Stimulated activated CD8-positive, alpha-beta memory T cell treated with anti-CD3 and anti-CD28 coated beads, Interleukin-15, amount 100 ng/mL, for 1 hour (primary cell): ENCODE data around the gene IQCF5.
"Not testable (repeated sequence)": the region's sequence is repeated elsewhere in the genome, so short reads cannot be mapped to it uniquely, and the experiment has no call there.

Source experiments
- DNase-seq: peaks from one replicate; pipeline ENCODE4 v3.0.0-alpha.2; 2020; ENCODE audit warnings: low read depth

Gene IQCF5

DNA sequence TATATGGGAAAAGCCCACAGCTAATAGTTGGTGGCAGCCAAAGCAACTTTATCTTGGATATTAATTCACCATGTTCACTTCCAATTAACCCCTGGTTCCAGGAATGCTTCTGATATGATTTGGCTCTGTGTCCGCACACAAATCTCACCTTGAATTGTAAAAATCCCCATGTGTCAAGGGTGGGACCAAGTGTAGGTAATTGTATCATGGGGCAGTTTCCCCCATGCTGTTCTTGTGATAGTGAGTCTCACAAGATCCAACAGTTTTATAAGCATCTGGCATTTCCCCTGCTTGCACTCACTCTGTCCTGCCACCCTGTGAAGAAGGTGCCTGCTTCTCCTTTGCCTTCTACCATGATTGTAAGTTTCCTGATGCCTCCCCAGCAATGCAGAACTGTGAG lies 6.5 kb downstream of the IQCF5 start:
- not testable (repeated sequence) for DNase-seq

DNA sequence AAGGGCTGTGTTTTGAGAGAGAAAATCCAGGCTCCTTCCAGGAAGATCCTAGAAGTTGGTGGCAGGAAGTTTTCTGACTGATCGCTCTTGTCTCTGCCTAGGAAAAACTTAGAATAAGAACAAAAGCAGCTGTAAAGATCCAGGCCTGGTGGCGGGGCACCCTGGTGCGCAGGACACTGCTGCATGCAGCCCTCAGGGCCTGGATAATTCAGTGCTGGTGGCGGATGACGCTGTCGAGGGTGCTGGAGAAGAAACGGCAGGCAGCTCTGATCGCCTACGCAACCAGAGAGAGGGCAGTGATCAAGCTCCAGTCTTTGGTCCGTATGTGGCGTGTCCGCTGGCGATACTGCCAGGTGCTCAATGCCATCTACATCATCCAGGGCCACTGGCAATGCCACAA lies 12.5 kb downstream of the IQCF5 start:
- DNase-seq, result no peak

- DNase-seq, result no peak
These were observed 14.4 kb downstream of the IQCF5 start, which contains the start of gene IQCF2 for GRCh38 chr3:51860703-51861665. IQCF2 (plus strand) TSS chr3:51861615; CDS start chr3:51861667, 52 bp downstream.

DNA sequence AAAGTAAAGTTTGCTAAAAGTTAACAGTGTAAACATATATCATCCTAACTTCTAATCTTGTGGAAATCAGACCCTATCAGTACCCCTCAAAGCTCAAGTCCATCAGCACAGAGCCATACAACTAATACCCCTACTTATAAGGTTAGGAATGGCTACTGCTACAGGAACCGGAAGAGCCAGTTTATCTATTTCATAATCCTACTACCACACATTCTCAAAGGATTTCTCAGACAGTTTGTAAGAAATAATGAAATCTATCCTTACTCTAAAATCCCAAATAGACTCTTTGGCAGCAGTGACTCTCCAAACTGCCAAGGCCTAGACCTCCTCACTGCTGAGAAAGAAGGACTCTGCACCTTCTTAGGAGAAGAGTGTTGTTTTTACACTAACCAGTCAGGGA lies 20.0 kb downstream of the IQCF5 start:
- DNase-seq, result not testable (repeated sequence)

GRCh38 chr3:51845129-51845528 lies 30.3 kb downstream of the IQCF5 start:
- no peak for DNase-seq

DNA sequence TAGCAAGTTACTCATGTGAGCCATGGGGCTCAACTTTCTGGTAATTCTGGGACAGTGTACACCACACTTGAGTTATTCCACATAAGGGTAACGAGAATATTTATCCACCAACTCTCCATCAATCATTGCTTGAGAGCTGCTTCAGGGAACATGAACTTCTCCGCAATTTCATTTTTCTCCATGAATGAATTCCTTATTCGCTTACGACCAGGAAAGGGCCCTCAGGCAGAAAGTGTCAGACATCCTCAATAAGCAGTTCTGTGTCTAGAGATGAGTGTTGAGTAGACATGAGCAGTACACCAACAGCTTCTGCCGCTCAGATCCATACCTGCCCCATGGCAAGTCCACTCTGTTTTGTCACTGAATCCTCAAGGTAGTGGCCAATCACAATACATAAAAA lies 38.8 kb downstream of the IQCF5 start:
- no peak for DNase-seq

DNA sequence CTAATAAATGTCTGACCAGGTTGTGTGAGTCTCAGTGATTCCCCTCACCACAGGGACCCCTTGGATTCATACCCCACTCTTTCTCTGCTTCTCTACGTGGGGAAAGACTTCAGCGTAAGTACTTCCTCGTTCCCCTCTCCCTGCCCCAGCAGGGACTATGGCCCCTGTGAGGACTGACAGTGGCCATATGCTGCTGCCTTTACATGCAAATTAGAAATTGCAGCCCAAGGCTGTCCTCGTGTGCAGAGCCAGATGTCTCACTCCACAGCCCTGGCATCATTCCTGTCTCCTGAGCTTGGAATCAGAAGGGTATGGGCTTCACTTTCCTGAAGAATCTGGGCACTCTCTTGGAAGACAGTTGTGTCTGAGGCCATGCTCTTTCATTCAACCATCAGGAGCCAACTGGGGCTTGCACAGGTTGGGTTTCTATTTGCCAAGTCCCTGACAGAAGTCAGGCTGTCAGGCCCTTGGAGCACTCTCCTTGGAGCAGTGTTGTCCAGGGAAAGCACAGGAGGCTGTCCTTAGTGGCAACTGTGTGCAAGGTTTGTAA lies 44.5 kb downstream of the IQCF5 start:
- no peak for DNase-seq

DNA sequence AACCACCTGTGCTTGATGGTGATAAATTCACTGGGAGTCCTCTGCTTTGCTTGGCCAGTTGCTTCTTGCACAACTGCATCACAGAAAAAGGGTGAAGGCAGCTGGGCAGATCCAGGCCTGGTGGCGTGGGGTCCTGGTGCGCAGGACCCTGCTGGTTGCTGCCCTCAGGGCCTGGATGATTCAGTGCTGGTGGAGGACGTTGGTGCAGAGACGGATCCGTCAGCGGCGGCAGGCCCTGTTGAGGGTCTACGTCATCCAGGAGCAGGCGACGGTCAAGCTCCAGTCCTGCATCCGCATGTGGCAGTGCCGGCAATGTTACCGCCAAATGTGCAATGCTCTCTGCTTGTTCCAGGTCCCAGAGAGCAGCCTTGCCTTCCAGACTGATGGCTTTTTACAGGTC lies 45.1 kb downstream of the IQCF5 start:
- DNase-seq, result no peak

- DNase-seq, result no peak
These were observed 47.1 kb downstream of the IQCF5 start for GRCh38 chr3:51828297-51828696.
